Mesothelial cell of epicardium (in vitro differentiated cells): Measurements from ENCODE around the gene PRKAA2. TPM values are rescaled to one million over a fixed set of nuclear protein-coding genes. Genes with fewer than 3 reads are reported as not detected.

Experiments
- DNase-seq, 2 experiments: peaks; one replicate each; pipeline ENCODE4 v3.0.0; 2021; ENCODE audit warnings: low spot score in 2 of 2; ENCODE audit not compliant: unreplicated experiment in 2 of 2
- H3K27ac Mint-ChIP-seq: 2 replicates; pipeline ENCODE4 v1.8.0; 2021; ENCODE audit warnings: mixed read lengths
- H3K27me3 Mint-ChIP-seq: 2 replicates; pipeline ENCODE4 v1.8.0; 2021; ENCODE audit warnings: low read depth, mixed read lengths
- H3K36me3 Mint-ChIP-seq: 2 replicates; pipeline ENCODE4 v1.8.0; 2021; ENCODE audit warnings: mixed read lengths
- H3K4me1 Mint-ChIP-seq: 2 replicates; pipeline ENCODE4 v1.8.0; 2021; ENCODE audit warnings: mixed read lengths
- H3K4me3 Mint-ChIP-seq: 2 replicates; pipeline ENCODE4 v1.8.0; 2021; ENCODE audit warnings: mild to moderate bottlenecking, moderate library complexity, mixed read lengths
- H3K9me3 Mint-ChIP-seq: 2 replicates; pipeline ENCODE4 v1.8.0; 2021; ENCODE audit warnings: mixed read lengths
- CTCF ChIP-seq: fragments of 200-600 bp; sonication (generic); IDR thresholded peaks from one replicate; pipeline ENCODE4 v1.5.0; 2021; ENCODE audit warnings: antibody characterized with exemption; ENCODE audit not compliant: unreplicated experiment
- total RNA-seq: library from RNA; stranded (reverse); gene quantifications from 3 replicates; pipeline ENCODE4 v1.2.1, GENCODE V29; 2021

PRKAA2 gene
- total RNA-seq, 1 donor from 2014 or later: 5.3 TPM

DNA sequence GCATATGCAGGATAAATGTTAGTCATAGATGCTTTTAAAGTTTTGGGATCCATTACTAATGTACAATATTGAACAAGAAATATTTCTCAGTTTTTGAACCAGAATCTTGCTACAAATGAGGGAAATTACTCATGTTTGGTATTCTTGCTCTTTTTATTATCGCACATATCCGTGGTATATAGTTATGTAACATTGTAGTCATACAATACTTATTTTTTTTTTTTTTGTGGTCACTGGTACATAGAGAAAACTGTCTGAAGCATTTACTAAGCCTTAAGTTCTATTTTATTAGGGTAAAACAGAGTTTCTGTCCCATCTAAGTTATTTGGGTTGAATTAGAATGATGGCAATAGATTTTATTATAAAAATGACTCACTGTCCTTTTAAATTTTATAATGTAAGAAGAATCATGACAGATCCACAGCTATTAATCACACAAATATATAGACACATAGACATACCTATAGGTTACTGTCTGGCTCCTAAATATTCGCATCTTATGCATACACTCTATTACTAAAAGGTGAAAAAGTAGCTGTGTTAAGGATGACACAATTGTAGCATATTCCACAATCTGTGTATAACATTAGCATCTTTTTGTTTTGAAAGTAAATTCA is 18.0 kb upstream of the PRKAA2 start:
- DNase-seq: no peak
- Mint-ChIP-seq H3K27me3 (peaks cover 6% of the 10 kb centered on the region), H3K4me1 (no peaks in the 10 kb centered on the region), H3K36me3 (no peaks in the 10 kb centered on the region), H3K9me3 (no peaks in the 10 kb centered on the region), H3K27ac (no peak overlapping the region), H3K4me3 (no peak overlapping the region)
- no peak for TF ChIP-seq CTCF

DNA sequence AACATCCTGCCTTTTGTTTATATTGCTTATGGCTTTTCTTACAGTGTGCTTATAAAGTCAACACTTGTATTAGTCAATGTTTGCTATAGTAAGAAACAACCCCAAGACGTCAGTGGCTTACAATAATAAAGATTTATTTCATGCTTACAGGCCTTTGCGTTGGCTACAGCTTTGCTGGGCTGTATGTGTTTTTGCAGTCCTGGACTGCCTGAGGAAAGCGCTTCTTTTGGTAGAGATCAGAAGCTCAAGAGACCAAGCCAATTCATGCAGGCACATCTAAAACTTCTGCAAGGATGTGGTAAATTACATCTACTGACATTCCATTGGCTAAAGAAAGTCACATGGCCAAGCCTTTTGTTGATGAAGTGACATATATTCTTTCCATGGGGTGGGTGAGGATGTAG is 17.5 kb upstream of the PRKAA2 start:
- H3K4me1 Mint-ChIP-seq: no peaks in the 10 kb centered on the region
- DNase-seq: no peak
- H3K27ac Mint-ChIP-seq: no peak overlapping the region
- peaks cover 6% of the 10 kb centered on the region for H3K27me3 Mint-ChIP-seq
- no peak overlapping the region for H3K4me3 Mint-ChIP-seq
- no peaks in the 10 kb centered on the region for H3K36me3 Mint-ChIP-seq
- TF ChIP-seq CTCF: no peak
- no peaks in the 10 kb centered on the region for H3K9me3 Mint-ChIP-seq

DNA sequence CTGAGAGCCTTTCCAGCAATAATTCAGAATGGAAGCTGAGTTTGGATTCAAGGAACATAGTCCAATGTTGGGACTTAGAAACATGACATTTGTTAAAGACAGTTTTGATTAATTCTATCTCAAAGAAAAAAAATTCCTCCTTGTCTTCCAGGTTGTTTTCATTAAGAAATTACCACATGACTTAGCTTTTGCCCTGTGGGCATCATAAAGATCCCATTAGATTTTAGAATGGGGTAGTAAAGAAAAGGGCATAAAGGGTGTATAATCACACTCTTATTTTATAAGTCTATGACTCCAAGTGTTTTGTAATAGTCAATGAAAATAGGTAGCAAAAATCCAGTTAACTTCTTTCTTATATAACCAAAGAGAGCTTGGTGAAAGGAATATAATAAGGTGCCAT is 14.3 kb upstream of the PRKAA2 start:
- no peak overlapping the region for H3K27ac Mint-ChIP-seq
- H3K36me3 Mint-ChIP-seq: no peaks in the 10 kb centered on the region
- H3K4me3 Mint-ChIP-seq: no peak overlapping the region
- DNase-seq: no peak
- H3K4me1 Mint-ChIP-seq: no peaks in the 10 kb centered on the region
- peaks cover 6% of the 10 kb centered on the region for H3K27me3 Mint-ChIP-seq
- TF ChIP-seq CTCF: no peak
- H3K9me3 Mint-ChIP-seq: no peaks in the 10 kb centered on the region

DNA sequence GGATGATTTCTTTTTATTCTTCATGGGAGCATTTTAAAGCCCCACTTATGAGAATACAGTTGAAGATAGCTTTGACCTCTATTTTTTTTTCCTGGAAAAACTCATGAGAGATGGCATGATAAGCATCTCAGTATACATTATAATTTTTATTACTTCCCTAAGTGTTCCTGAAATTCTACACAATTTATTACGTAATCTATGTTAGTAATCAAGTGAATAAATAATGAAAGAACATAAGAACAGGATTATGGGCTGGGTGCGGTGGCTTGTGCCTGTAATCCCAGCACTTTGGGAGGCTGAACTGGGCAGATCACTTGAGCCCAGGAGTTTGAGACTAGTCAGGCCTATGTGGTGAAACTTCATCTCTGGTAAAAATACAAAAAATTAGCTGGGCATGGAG is 13.2 kb upstream of the PRKAA2 start:
- no peak for DNase-seq
- H3K9me3 Mint-ChIP-seq: no peaks in the 10 kb centered on the region
- H3K36me3 Mint-ChIP-seq: no peaks in the 10 kb centered on the region
- no peaks in the 10 kb centered on the region for H3K4me1 Mint-ChIP-seq
- H3K27me3 Mint-ChIP-seq: peaks cover 4% of the 10 kb centered on the region
- no peak overlapping the region for H3K4me3 Mint-ChIP-seq
- no peak overlapping the region for H3K27ac Mint-ChIP-seq
- no peak for TF ChIP-seq CTCF

DNA sequence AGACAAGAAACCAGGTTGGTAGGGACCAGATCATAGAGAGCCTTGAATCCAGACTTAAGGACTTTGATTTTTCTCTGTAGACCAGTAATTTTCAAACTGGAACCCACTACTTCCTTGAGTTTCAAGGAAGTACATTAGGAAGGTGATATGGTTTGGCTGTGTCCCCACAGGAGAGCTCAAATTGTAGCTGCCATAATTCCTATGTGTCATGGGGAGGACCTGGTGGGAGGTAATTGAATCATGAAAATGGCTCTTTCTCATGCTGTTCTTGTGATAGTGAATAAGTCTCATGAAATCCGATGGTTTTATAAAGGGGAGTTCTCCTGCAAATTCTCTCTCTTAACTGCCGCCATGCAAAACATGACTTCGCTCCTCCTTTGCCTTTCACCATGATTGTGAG is 10.1 kb upstream of the PRKAA2 start:
- Mint-ChIP-seq H3K27ac (no peak overlapping the region), H3K36me3 (no peaks in the 10 kb centered on the region), H3K4me1 (peaks cover 8% of the 10 kb centered on the region), H3K4me3 (no peak overlapping the region), H3K27me3 (peaks cover 4% of the 10 kb centered on the region), H3K9me3 (no peaks in the 10 kb centered on the region)
- no peak for TF ChIP-seq CTCF
- DNase-seq: no peak

DNA sequence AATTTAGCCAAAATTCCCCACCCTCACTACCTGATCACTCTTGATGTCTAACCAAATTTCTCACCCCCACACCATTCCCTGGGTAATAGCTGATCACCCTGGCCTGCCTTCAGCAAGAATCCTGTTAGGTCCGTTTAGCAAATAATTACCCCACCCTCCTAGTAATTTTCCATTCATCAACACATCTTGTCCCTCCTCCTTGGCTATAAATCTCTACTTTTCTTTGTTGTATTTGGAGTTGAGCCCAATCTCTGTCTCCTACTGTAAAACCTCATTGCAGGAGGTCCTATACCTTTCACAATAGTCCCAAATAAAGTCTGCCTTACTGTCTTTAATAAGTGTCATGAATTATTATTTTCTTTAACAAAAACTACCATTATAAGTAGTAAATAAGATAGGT is 6.9 kb upstream of the PRKAA2 start:
- H3K27ac Mint-ChIP-seq: no peak overlapping the region
- no peak for TF ChIP-seq CTCF

More for the DNA sequence above, 6.9 kb upstream of the PRKAA2 start:
- Mint-ChIP-seq H3K4me1 (peaks cover 8% of the 10 kb centered on the region), H3K27me3 (peaks cover 3% of the 10 kb centered on the region), H3K36me3 (no peaks in the 10 kb centered on the region), H3K4me3 (no peak overlapping the region), H3K9me3 (no peaks in the 10 kb centered on the region)
- DNase-seq: no peak
